GM18861 (cell line): ENCODE results near the gene AKAP12.

Source experiments
- ATAC-seq: cut with Tn5 transposase; IDR thresholded peaks from one replicate; pipeline ENCODE4 v1.9.1; 2021; ENCODE audit not compliant: unreplicated experiment

The AKAP12 gene

DNA sequence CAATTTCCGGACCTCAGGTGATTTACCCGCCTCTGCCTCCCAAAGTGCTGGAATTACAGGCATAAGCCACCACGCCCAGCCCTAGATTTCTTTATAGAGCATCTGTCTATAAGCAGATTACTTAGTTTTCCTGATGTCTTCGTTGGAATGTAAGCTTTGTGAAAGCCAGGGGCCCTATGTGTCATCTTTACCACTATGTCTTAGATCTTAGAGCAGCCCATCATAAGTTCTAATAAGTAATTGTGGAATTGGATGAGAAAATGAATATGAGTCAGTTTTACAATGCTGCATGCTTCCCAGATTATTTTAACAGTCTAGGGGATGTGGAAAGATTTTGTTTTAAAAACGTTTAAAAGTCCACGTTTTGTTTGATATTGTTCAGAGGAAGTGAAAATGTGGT, 160.7 kb downstream of the AKAP12 start:
- no peak for ATAC-seq

DNA sequence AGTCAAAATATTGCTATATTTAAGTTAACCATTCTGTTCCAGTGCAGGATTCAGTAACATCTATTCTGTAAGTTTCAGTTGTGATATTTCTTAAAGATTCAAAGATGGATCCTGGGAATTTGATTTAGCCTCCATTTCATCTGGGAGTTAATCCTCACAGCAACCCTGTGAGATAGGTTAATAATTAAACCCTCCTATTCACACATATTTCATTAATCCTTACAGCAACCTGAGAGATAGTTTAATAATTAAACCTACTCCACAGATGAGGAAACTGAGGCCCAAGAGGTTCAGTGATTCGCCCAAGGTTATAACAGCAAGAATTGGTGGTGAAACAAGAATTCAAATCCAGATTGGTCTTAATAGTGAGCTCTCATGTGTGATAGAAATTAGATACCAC, 162.5 kb downstream of the AKAP12 start:
- no peak for ATAC-seq

DNA sequence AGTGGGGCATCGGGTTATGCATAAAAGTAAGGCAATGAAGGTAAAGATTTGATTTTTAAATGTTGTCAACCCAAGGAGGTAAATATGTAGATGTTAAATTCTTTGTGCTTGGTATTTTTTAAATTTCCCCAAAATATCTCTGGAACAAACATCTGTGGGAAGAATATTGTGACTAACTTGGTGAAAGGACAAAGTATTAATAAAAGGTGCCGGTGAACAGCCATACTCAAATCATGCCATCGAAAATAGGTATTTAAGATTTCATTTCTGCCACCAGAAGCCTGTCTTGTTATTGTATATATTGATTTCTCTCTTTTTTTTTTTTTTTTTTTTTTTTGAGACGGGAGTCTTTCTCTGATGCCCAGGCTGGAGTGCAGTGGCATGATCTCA, 164.1 kb downstream of the AKAP12 start:
- no peak for ATAC-seq
